ENCODE measurements around the gene KCNJ18.
"Not testable (repeated sequence)": the region's sequence is repeated elsewhere in the genome, so short reads cannot be mapped to it uniquely, and the experiment has no call there.

The KCNJ18 gene

GRCh38 chr17:21691883-21692703, at the start of gene KCNJ18:
Gene KCNJ18 (plus strand): TSS chr17:21692523. CDS start chr17:21702787, 10,264 bp downstream.
- H3K9ac ChIP-seq; H3K4me3 ChIP-seq (IDR thresholded peaks at IDR 0.05; ENCODE audit: insufficient read depth, low read depth, low read length); H3K79me2 ChIP-seq (ENCODE audit: insufficient read depth, low read depth); H3K4me1 ChIP-seq (ENCODE audit: low read depth, poor library complexity, severe bottlenecking); H3K36me3 ChIP-seq (ENCODE audit: insufficient read depth); H2AFZ ChIP-seq (ENCODE audit: low read depth); H4K20me1 ChIP-seq (ENCODE audit: insufficient read depth); H3K4me2 ChIP-seq; H3K27me3 ChIP-seq (ENCODE audit: insufficient read depth, low read depth); H3K27ac ChIP-seq: not testable (repeated sequence)

GRCh38 chr17:21648125-21648524, 44.2 kb upstream of the KCNJ18 start:
- H3K9ac ChIP-seq; H3K4me3 ChIP-seq (IDR thresholded peaks at IDR 0.05; ENCODE audit: insufficient read depth, low read depth, low read length); H3K27ac ChIP-seq; H3K36me3 ChIP-seq (ENCODE audit: insufficient read depth); H3K79me2 ChIP-seq (ENCODE audit: insufficient read depth, low read depth); H4K20me1 ChIP-seq (ENCODE audit: insufficient read depth); H2AFZ ChIP-seq (ENCODE audit: low read depth); H3K27me3 ChIP-seq (ENCODE audit: insufficient read depth, low read depth); H3K4me1 ChIP-seq (ENCODE audit: low read depth, poor library complexity, severe bottlenecking); H3K4me2 ChIP-seq: not testable (repeated sequence)

- not testable (repeated sequence) for H3K4me1 ChIP-seq (ENCODE audit: low read depth, poor library complexity, severe bottlenecking); H3K27ac ChIP-seq; H3K79me2 ChIP-seq (ENCODE audit: insufficient read depth, low read depth); H2AFZ ChIP-seq (ENCODE audit: low read depth); H3K4me2 ChIP-seq; H4K20me1 ChIP-seq (ENCODE audit: insufficient read depth); H3K27me3 ChIP-seq (ENCODE audit: insufficient read depth, low read depth); H3K36me3 ChIP-seq (ENCODE audit: insufficient read depth); H3K9ac ChIP-seq; H3K4me3 ChIP-seq (IDR thresholded peaks at IDR 0.05; ENCODE audit: insufficient read depth, low read depth, low read length)
Measured at GRCh38 chr17:21650043-21650442, 42.3 kb upstream of the KCNJ18 start.

- not testable (repeated sequence) for H4K20me1 ChIP-seq (ENCODE audit: insufficient read depth); H3K9ac ChIP-seq; H3K27me3 ChIP-seq (ENCODE audit: insufficient read depth, low read depth); H3K4me3 ChIP-seq (IDR thresholded peaks at IDR 0.05; ENCODE audit: insufficient read depth, low read depth, low read length); H3K79me2 ChIP-seq (ENCODE audit: insufficient read depth, low read depth); H3K36me3 ChIP-seq (ENCODE audit: insufficient read depth); H3K4me2 ChIP-seq; H2AFZ ChIP-seq (ENCODE audit: low read depth); H3K27ac ChIP-seq; H3K4me1 ChIP-seq (ENCODE audit: low read depth, poor library complexity, severe bottlenecking)
Measured at GRCh38 chr17:21652049-21652448, 40.3 kb upstream of the KCNJ18 start.

GRCh38 chr17:21653211-21653610, 39.1 kb upstream of the KCNJ18 start:
- not testable (repeated sequence) for H3K4me2 ChIP-seq; H3K79me2 ChIP-seq (ENCODE audit: insufficient read depth, low read depth); H3K27me3 ChIP-seq (ENCODE audit: insufficient read depth, low read depth); H2AFZ ChIP-seq (ENCODE audit: low read depth); H4K20me1 ChIP-seq (ENCODE audit: insufficient read depth); H3K9ac ChIP-seq; H3K36me3 ChIP-seq (ENCODE audit: insufficient read depth); H3K4me1 ChIP-seq (ENCODE audit: low read depth, poor library complexity, severe bottlenecking); H3K4me3 ChIP-seq (IDR thresholded peaks at IDR 0.05; ENCODE audit: insufficient read depth, low read depth, low read length); H3K27ac ChIP-seq

GRCh38 chr17:21656518-21657309, 35.6 kb upstream of the KCNJ18 start:
- not testable (repeated sequence) for H3K9ac ChIP-seq; H3K4me1 ChIP-seq (ENCODE audit: low read depth, poor library complexity, severe bottlenecking); H4K20me1 ChIP-seq (ENCODE audit: insufficient read depth); H3K27ac ChIP-seq; H2AFZ ChIP-seq (ENCODE audit: low read depth); H3K36me3 ChIP-seq (ENCODE audit: insufficient read depth); H3K4me2 ChIP-seq; H3K27me3 ChIP-seq (ENCODE audit: insufficient read depth, low read depth); H3K79me2 ChIP-seq (ENCODE audit: insufficient read depth, low read depth); H3K4me3 ChIP-seq (IDR thresholded peaks at IDR 0.05; ENCODE audit: insufficient read depth, low read depth, low read length)

- H3K4me2 ChIP-seq; H3K79me2 ChIP-seq (ENCODE audit: insufficient read depth, low read depth); H4K20me1 ChIP-seq (ENCODE audit: insufficient read depth); H3K4me3 ChIP-seq (IDR thresholded peaks at IDR 0.05; ENCODE audit: insufficient read depth, low read depth, low read length); H3K36me3 ChIP-seq (ENCODE audit: insufficient read depth); H3K9ac ChIP-seq; H3K4me1 ChIP-seq (ENCODE audit: low read depth, poor library complexity, severe bottlenecking); H3K27ac ChIP-seq; H2AFZ ChIP-seq (ENCODE audit: low read depth); H3K27me3 ChIP-seq (ENCODE audit: insufficient read depth, low read depth): not testable (repeated sequence)
Measured at GRCh38 chr17:21659635-21660034, 32.7 kb upstream of the KCNJ18 start.

GRCh38 chr17:21661455-21661854, 30.9 kb upstream of the KCNJ18 start:
- not testable (repeated sequence) for H3K4me3 ChIP-seq (IDR thresholded peaks at IDR 0.05; ENCODE audit: insufficient read depth, low read depth, low read length); H3K79me2 ChIP-seq (ENCODE audit: insufficient read depth, low read depth); H3K9ac ChIP-seq; H3K4me1 ChIP-seq (ENCODE audit: low read depth, poor library complexity, severe bottlenecking); H3K36me3 ChIP-seq (ENCODE audit: insufficient read depth); H2AFZ ChIP-seq (ENCODE audit: low read depth); H3K27me3 ChIP-seq (ENCODE audit: insufficient read depth, low read depth); H3K4me2 ChIP-seq; H3K27ac ChIP-seq; H4K20me1 ChIP-seq (ENCODE audit: insufficient read depth)

- H2AFZ ChIP-seq (ENCODE audit: low read depth); H3K36me3 ChIP-seq (ENCODE audit: insufficient read depth); H3K4me3 ChIP-seq (IDR thresholded peaks at IDR 0.05; ENCODE audit: insufficient read depth, low read depth, low read length); H3K9ac ChIP-seq; H3K27me3 ChIP-seq (ENCODE audit: insufficient read depth, low read depth); H3K79me2 ChIP-seq (ENCODE audit: insufficient read depth, low read depth); H3K4me1 ChIP-seq (ENCODE audit: low read depth, poor library complexity, severe bottlenecking); H4K20me1 ChIP-seq (ENCODE audit: insufficient read depth); H3K4me2 ChIP-seq; H3K27ac ChIP-seq: not testable (repeated sequence)
Measured at GRCh38 chr17:21663166-21663565, 29.2 kb upstream of the KCNJ18 start.
